ENCODE measurements around the gene LYL1.
A peak's percentile ranks its signal among the peaks of the same experiment; 100 is the strongest.

LYL1 gene

DNA sequence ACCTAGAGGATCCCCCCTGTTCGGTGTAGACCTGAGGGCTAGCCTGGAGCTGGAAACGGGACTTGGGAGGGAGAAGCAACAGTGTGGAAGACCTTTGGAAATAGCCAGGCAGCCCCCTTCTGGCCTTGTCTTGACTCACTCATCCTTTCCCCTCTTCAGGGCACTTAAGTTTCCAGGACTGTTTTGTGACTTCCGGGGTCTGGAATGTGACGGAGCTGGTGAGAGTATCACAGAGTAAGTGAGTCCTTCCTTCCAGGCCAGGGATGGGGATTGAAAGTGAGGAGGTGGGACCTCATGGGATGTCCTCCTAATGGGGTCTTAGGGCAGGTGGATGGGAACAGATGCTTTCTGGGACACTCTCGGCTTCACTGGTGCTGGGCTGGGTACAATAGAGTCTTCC lies 29.4 kb downstream of the LYL1 start:
- DNase-seq (ENCODE audit: low read depth), result no peak

DNA sequence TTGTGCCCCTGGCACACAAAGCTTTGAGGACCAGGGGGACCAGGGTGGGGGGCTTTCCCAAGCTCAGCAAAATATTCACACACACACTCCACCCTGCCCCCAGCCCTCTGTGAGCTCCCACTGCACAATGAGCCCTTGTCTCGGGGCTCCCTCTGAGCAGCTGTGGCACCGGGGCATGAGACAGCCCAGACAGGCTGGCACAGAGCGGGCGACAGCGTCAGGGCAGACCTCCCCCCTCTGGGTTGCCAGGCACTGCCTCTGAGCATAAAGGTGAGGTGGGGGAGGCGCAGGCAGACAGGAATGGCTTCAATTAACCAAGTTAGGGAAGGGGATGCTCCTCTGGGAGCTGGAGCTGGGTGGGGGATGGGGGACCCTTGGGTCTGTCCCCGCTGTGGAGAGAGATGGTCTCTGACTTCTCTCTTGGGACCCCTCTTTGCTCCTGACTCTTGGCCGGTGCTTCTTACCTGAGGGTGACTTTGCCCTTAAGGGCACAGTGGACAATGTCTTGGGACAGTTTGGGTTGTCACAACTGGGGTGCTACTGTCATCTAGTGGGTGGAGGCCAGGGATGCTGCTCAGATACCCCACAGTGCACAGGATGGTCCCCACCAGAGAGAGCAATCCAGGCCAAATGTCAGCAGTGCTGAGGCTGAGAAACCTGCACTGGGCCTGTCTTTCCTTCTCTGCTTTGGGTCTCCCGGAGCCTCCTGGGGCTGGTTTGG lies 30.3 kb downstream of the LYL1 start:
- no peak for DNase-seq (ENCODE audit: low read depth)

DNA sequence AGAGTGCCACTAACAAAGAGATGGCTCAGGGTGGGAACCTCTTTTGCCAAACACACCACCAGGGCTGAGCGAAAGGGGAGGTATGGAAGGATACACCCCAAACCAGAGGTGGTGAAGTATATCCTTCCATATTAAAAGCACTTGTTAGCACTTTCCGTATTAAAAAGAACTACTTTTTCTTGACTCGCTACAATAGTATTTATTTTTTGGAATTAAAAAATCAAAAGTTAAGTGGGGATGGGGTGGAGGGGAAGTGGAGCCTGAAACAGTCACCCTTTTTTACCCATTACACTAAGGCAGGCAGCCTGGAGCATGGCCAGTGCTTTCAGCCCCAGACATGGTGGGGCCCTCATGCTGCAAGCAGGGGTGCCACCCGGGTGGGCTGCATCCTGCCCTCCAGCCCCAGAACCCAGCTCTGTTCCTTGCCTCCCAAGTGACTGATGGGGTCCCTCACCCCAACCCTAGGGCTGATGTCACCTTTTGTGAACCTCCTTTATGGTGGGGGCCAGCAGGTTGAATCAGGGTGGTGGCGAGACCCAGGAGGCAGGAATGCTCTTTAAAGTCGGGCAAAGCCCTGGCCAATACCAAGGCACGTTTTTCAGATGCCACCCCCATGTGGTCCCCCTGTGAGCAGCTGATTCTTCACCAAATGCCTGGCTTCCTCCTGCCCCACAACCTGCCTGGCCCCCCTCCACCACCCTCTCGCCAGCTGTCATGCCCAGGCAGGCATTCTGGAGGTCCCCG lies 31.0 kb downstream of the LYL1 start:
- no peak for DNase-seq (ENCODE audit: low read depth)

DNA sequence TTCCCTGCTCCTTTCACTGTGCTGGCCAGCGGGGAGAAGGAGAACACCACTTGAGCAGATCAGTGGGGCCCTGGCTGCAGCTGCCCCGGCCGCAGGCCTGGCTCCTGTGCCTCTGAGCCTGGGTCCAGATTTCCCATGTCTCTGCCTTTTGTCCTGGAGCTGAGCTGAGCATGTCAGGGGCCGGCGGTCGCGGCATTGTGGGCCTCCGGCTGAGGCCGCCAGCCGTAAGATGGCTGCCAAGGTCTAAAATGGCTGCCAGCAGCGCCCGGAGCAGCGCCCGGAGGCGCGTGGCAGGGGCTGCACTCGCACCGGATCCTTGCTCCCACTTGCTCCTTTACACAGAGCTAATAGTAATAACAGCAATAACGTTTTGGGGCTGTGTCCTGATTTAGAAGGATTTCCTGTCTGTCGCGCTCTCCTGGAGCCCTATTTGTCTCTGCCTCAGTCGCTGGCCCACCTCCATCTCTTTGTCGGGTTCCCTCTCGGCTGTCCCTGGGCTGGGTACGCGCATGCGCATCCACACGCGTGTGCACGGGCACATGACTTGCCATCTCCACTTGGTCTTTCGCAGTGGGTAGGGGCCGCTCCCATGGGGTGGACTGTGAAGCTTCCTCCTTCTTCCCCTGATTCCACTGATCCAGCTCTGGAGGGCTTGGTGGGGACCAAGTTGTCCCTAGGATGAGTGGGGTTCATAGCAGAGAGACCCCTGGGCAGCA lies 32.1 kb downstream of the LYL1 start:
- no peak for DNase-seq (ENCODE audit: low read depth)

DNA sequence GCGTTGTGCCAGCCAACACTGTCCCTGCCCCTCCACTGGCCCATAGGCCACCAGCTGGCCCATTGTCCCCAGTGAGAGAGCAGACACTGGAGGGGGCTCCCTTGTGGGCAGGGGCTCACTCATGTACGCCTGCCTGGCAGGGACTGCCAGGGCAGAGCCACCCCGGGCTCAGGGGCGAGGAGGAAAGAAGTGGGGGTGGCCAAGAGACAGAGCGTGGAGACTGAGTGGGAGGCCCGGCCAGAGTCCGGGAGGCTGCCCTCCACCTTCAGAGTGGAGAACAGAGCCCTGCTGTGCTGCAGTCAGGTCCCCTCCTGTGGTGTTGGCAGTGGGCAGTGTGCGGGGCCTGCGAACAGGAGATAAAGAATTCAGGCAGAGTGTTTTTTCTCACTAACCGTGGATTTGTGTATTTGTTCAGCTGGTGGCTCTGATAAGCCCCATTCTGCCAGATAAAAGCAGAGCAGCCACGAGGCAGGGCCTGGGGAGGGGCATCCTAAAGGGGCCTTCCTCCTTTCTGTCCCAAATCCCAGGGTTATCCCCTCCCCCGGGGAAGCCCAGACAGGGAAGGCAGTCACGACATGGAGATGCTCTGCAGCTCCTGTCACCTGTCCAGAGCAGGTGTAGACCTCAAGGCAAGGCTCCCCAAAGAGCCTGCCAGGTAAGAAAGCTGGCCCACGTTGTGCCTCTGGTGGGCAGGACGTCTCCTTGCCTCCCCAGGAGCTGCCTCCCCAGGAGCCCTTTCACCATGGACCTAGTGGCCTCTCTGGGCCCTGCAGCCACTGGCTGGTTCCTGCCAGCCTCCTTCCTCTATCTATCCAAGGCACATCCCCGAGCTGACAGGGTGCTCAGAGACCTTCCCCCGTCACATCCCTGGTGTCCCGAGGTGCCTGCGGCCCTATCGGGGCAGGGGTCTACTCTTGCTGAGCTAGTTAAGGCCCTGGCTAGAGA lies 33.0 kb downstream of the LYL1 start:
- DNase-seq (ENCODE audit: low read depth), result no peak

- DNase-seq (ENCODE audit: low read depth), result no peak
Measured at GRCh38 chr19:13068085-13068846, 34.4 kb downstream of the LYL1 start.

DNA sequence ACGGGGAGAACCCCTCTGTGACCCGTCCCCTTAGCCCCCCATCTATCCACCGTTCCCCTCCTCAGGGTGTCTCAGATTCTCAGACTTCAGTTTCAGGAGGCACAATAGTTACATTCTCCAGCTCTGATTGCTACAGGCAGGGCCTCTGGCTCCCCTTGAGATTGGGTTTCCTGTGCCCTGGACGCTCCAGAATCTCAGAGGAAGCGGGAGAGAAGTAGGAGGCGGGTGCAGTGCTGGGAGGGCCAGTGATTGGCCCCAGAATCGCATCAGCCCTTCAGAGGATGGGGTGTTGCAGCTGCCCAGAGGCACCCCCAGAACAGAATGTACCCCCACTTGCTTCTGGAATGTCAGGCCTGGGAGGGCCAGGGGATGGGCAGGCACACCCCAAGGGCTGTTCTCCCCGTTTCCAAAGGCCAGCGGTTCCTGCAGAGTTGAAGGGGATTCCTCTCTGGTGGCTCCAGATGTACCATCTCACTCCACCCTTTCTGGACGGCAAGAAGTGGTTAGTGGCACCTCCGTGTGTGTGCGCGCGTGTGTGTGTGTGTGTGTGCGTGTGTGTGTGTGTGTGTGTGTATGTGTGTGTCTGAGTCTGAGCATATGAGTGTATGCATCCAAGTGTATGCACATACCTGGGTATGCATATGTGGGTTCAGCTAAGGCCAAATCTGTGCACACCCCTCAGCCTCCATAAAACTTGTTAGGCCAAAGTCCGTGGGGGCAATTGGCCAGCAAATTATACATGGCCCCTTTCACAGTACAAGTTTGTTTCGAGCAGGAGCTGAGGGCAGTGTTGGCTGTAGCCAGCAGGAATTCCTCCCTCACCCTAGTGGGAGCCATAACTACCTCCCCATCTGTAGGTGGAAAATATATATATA lies 35.5 kb downstream of the LYL1 start:
- no peak for DNase-seq (ENCODE audit: low read depth)

GRCh38 chr19:13066226-13066625 lies 36.4 kb downstream of the LYL1 start:
- no peak for DNase-seq (ENCODE audit: low read depth)

DNA sequence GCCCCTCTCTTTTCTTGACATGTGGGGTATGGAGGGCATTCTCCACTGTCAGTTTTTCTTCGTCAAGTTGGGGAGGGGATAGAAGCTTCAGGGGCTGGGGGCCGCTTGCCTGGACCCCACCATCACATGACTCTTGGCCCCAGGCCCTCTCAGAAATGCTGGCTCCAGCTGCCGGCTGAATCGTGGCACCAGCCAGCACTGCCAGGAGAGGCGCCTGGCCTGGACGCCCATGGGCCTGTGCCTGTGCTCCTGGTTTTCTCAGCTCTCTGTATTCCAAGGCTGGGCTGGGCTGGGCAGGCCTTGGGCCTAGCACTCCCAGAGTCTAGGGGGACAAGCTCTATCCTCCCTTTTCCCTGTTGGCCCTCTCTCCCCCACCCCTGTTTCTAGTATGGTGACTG lies 38.6 kb downstream of the LYL1 start:
- DNase-seq (ENCODE audit: low read depth), result no peak

GRCh38 chr19:13063461-13064091 lies 39.1 kb downstream of the LYL1 start:
- DNase-seq (ENCODE audit: low read depth), result no peak

- DNase-seq (ENCODE audit: low read depth), result no peak
Measured at GRCh38 chr19:13062317-13062716, 40.3 kb downstream of the LYL1 start.

GRCh38 chr19:13060964-13061927 lies 41.4 kb downstream of the LYL1 start:
- DNase-seq (ENCODE audit: low read depth), result peak; percentile 87

GRCh38 chr19:13060233-13060963 lies 42.3 kb downstream of the LYL1 start:
- peak; percentile 63 for DNase-seq (ENCODE audit: low read depth)

- DNase-seq (ENCODE audit: low read depth), result no peak
Measured at GRCh38 chr19:13058951-13059660, 43.6 kb downstream of the LYL1 start.

DNA sequence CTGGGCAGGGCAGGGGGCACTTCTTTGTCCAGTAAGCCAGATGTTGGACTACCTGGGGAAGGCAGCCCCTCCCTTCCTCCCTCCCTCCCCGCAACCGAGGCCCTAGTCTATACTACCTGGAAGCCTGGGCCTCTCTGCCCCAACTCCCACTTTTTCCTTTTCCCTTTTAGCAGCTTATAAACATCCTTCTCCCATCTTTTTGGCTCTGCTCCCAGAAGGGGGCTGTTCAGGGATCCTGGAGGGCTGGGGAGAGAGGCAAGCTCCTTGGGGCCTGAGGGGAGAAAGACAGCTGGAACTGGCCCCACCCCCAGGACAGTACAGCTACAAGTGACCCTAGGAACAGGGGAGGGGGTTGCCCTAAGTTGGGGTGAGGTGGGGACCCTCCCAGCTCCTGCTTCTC lies 44.9 kb downstream of the LYL1 start:
- DNase-seq (ENCODE audit: low read depth), result no peak

DNA sequence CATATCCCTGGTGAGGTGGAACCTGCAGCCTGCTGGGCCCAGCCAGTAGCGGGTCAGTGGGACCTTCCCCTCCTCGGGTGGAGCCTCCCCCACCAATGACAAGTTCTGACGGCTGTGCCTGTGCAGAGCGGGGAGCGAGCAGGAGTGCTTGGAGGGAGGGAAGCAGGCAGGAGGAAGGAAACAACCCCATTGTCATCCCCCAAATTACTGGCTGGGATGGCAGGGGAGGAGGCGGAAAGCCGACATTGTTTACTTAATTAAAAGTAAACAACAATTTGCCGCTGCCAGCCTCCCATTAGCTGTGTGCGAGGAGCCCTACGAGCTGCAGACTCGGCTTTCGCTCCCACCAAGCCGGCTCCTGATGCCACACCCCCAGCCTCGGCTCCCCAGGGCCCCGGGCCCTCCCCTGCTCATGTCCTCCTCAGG lies 45.5 kb downstream of the LYL1 start:
- DNase-seq (ENCODE audit: low read depth), result no peak

DNA sequence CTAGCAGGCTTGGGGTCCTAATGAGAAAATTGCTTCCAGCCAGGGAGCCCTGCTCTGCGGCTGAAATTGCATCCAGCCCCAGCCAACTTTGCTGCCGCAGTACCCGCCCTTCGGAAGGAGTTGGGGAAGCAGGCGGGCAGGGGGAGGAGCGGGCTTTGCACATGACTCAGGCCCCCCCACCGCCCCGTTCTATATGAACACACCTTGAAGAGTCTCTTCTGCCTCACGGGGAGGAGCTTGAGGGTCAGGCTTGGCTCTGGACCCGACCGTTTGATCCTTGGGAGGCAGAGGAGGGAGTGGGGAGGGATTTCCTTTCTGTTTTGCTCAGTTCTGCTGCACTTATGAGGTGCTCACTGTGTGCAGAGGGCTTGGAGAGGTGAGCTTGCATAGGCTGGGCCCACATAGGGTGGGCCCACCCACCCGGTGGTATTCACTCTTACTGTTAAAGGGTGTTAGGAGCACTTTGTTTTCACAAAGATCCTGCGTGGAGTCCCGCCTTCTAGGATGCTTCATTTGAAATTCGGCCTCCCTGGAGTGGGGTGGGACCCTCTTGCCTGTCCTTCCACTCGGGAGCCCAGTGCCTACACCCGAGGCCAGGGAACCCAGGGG lies 46.5 kb downstream of the LYL1 start:
- DNase-seq (ENCODE audit: low read depth), result peak; percentile 89
